ENCODE measurements around the gene UBE2E2.

Gene UBE2E2

DNA sequence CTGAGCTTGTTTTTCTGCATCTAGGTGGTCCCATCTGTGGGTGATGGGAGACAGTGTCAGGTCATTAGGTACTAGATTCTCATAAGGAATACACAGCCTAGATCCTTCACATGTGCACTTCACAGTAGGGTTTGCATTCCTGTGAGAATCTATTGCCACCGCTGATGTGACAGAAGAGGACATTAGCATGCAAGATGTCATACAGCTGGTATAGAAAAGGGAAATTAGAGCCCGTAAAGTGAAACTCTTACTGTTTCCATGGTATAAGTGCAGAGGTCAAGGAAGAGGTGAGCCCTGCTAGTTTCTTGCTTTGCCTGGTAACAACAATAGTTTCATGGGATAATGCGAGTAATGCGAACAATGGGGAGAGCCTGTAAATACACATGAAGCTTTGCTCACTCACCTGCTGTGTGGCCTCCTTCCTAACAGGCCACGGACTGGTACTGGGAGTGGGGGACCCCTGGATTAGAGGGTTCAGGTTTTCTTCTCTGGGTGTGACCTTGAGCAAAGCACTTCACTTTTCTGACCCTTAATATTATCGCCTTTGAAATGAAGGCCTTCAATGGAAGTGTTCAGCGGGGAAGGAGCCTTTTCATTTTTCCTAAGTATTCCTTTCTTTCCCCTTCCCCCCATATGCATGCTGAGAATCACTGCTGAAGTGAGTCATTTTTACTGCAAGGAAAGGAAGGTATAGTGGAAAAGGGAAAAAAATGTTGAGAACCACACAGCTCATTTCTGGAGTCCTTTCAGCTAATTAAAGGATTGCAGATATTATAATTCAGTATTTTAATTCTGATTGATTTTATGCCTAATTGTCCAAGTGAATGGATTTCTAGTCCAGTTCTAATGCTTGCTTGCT lies 286.4 kb downstream of the UBE2E2 start:
- DNase-seq: no peak

- no peak for DNase-seq
Observed at GRCh38 chr3:23490459-23490858, 287.3 kb downstream of the UBE2E2 start.

DNA sequence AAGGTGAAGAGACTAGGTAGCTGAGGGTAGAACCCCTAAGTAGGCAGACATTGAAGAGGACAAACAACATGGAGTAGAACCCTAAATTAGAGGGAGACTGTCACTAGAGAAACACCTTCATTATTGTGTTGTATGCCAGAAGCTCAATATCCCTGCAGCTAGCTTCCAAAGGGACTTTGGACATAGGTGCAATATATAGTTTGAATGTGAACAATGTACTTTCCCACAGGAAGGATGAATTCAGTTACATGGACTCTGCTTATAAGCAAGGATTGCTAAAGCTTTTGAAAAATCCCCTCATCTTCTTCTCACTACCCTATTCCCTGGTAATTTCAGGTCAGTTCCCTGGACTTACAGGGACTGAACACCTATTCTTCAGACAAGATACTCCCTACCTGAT lies 288.9 kb downstream of the UBE2E2 start:
- no peak for DNase-seq

DNA sequence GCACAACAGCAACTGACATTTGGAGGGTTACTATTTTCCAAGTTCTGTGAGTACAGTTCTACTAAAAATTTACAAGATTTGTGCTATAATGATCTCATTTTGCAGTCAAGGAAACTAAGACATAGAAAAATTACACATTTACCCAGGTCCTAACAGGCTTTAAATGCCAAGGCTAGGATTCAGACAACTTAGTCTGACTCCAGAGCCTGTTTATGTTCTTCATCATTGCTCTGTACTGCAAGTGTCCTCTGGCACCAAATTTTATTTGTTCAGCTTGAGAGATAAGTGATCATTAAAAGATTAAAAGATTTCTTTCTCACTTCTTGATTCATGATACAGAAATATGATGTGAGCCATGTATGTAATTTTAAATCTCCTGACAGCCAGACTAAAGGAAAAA lies 290.8 kb downstream of the UBE2E2 start:
- DNase-seq: no peak

DNA sequence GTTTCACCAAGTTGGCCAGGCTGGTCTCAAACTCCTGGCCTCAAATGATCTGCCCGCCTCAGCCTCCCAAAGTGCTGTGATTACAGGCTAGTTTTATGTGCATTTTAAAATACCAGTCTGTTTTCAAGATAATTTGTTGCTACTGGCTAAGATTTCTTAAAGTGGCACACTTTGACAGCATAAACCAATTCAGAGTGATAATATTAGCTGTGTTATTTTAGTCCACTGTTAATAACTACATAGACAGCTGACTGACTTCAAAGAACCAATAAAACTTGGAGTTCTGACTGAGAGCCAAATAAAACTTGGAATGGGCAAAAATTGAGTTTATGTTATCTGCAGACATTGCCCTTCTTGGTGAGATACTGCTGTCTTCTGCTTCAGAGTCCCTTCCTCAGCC lies 291.8 kb downstream of the UBE2E2 start:
- no peak for DNase-seq

GRCh38 chr3:23495507-23495906 lies 292.4 kb downstream of the UBE2E2 start:
- no peak for DNase-seq

DNA sequence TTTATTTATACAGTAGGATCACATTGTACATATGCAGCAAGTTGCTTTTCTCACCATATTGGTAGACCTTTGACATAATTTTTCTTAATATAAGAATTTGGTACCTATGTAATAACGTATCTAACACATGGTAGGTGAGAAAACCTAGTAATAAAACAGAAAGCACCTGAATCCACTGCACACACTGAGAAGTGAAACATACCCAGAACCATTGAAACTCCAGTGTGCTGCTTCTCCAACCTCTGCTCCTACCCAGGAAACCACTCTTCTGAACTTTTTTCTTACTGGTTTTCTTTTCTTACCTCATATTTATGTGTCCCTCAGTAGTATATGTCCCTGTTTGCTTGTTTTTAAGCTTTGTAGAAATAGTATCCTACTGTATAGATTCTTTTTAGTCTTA lies 293.0 kb downstream of the UBE2E2 start:
- no peak for DNase-seq

DNA sequence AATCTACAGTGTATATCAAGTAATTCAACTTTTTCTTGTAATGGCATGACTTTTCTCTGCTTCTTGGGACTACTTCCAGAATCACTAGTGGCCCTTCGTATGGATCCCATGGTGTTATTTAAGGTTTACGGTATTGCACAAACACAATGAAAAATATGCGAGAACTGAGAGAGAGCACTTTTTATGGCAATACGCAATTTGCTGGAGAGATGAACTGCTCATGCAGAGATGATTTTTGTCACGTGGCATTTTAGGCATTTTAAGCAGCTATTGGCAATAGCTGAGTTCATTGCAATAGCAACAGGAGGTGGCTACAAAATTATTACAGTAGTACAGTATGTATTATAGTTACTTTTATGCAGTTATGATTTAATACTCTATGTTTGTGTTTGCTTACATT lies 294.0 kb downstream of the UBE2E2 start:
- DNase-seq: no peak

GRCh38 chr3:23501201-23501802 lies 298.2 kb downstream of the UBE2E2 start:
- DNase-seq: no peak

DNA sequence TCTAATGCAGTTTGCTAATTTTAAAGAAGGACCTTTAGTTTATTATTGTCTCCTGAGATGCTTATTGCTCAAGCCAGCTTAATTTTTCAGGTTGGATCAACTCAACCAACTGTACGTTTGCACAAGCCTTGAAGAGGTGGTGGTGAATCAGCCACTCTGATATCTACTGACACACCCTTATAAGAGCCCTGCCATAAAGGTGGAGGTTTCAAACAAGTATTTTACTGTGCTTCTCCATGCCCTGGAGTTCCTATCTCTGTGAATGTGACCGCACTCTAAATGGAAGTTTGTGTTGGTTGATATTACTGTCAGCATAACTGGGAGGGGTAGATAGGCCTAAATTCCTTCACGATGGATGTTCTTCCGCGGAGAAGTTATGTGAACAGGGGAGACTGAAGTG lies 305.3 kb downstream of the UBE2E2 start:
- no peak for DNase-seq

DNA sequence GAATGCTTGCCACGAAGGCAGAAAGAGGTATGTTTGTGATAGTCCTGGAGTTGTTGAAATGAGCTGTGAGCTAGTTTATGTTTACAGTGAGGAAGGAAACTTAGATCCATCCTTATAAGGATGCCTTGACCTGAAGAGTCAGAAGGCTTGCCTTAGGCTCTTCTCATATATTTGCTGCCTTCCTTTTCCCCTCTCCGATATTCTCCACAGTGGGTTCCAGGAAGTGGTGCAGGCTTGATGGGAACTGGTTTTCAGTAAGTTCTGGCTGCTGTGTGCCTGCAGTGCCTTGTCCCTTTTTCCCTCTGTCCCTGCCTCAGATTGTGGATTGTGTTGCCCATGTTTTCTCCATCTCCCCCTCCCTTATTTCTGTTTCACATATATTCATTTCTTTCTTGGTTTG lies 315.3 kb downstream of the UBE2E2 start:
- DNase-seq: no peak

- no peak for DNase-seq
Observed at GRCh38 chr3:23519314-23520208, 316.4 kb downstream of the UBE2E2 start.

DNA sequence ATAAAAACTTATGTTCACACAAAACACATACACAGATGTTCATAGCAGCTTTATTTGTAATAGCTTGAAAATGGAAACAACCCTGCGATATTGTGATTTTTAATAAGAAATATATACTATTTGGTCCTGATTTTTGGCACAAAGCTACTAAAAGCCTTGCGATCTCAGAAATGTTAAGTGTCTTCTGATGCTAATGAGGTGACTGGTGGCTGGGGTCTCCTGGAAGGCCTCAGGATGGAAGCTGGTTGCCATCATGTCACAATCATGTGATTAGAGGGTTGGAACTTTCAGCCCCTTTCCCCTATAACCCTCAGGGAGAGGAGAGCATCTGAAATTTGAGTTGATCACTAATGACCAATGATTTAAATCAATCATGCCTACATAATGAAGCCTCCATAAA lies 324.2 kb downstream of the UBE2E2 start:
- no peak for DNase-seq

DNA sequence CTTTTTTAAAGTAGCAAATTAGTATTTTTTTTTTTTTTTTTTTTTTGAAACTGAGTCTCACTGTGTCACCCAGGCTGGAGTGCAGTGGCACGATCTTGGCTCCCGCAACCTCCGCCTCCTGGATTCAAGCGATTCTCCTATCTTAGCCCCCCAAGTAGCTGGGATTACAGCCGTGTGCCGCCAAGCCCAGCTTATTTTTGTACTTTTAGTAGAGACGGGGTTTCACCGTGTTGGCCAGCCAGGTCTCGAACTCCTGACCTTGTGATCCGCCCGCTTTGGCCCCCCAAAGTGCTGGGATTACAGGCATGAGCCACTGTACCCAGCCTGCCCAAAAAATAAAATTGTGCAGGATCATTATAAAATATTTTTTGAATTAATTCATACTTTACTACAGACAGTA lies 330.5 kb downstream of the UBE2E2 start:
- no peak for DNase-seq

DNA sequence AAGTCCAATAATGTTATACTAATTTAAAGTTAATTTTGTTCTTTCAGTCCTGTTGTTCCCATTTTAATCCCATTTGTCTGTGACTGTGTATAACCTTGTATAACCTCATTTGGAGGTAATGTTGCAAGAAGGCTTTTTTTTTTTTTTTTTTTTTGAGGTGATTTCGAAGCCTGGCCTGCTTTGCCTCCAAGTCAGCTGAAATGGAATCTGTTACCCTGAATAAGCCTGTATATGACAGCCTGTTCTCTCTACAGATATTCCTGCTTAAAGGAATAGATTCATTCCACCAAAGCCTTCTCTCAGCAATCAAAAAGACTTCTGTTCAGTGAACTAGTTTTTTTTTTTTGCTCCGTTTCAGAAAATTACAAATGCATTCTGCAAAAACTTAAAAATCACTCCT lies 330.9 kb downstream of the UBE2E2 start:
- DNase-seq: no peak

GRCh38 chr3:23537101-23537551 lies 334.0 kb downstream of the UBE2E2 start:
- no peak for DNase-seq

DNA sequence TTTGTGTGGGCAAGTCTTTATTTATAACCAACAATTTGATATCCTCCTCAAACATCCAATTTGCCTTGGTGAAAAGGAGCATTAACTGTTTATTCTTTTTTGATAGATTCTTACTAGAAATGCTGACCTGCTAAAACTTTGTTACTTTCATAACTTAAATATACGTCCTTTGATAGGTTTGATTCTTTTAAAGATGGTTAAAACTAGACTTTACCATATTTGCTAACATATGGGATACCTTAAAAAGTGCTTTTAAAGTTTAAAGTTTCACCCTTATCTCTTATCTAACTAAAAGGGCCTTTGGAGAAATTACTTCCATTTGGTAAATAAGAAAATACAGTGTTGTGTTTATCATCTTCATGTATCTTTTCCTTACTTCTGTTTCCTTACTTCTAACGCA lies 336.1 kb downstream of the UBE2E2 start:
- DNase-seq: no peak

GRCh38 chr3:23540600-23540999 lies 337.5 kb downstream of the UBE2E2 start:
- no peak for DNase-seq

- DNase-seq: no peak
Observed at GRCh38 chr3:23542079-23542478, 339.0 kb downstream of the UBE2E2 start.

GRCh38 chr3:23546181-23546580 lies 343.1 kb downstream of the UBE2E2 start:
- DNase-seq: no peak

DNA sequence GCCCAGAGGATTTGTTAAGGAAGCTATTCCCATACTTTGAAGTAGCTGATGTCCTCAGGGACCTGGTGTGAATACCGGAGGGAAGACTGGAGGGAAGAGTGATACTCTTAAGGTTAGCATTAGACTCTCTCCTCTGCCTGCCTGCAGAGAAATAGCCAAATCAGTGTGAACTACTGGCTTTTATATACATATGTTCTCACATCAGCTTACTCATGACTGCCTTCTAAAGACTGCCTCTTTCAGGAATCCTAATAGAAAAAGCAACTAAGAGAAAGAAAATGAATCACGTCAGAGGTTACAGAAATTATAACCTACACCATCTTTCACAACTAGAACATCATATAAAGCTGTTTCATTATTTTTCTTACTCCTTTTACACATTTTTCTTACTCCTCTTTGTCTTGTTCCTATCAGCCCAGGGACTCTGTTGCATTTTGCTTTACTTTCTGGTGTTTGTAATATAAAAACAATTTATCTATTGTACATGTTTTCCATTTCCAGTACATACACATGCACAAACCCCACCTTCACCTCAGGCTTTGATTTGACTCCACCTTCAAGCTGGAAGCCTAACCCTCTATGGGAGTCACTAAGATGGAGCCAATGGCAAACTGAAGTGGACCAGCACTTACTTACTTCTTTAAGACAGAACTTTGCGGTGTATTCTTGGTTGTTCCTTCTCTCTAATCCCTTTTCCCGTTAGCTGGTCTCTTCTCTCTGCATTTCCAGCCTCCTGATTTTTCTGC lies 345.0 kb downstream of the UBE2E2 start:
- DNase-seq: no peak

DNA sequence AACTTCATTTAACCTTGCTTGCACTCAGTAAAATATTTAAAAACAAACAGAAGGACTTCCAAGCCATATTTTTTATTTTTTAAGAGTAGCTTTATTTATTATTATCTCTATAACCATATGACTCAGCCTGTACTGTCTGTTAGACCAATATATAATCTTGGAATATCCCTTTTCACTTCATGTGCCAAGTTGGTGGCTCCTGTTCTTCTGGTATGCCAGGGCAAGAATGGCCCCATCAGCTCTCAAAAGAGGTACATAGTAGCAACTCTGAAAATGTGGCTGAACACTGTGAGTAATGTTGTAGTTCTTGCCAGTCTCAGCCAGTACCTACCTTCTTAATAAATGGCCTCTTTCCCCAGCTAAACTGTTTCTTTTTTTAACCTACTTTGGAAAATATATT lies 345.6 kb downstream of the UBE2E2 start:
- DNase-seq: no peak

Data from activated CD4-positive, alpha-beta T cell treated with anti-CD3 and anti-CD28 coated beads for 4 hours (primary cell).